Measurements from ENCODE around the gene CPM.
A peak's percentile ranks its signal among the peaks of the same experiment; 100 is the strongest.
"Not testable (repeated sequence)": the region's sequence is repeated elsewhere in the genome, so short reads cannot be mapped to it uniquely, and the experiment has no call there.

The CPM gene

GRCh38 chr12:68806488-68807237, 126.3 kb downstream of the CPM start:
- no peak for DNase-seq (ENCODE audit: low read depth)

DNA sequence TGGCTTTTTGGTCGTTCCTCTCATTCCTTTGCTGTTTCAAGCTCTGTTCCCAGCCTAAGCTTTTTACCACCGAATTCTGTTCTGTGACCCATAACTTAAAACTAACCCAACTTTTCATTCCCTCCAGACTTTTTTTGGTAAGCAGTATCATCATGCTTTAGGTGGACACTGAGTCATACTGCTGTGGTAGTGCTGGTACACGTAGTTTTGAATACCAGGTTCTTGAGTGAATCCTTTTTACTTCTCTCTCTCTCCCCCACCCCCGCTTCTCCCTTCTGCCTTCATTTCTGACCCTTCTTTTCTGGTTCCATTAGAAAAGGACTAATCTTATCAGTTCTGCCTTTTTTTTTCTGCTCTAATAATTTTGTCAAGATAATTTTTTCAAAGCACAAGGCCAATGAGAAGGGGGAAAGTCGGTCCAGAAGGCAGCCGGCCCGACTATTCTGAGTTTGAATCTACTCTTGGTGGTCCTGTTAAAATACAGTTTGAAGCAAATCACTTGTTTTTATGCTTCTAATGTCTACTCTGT, 127.3 kb downstream of the CPM start:
- no peak for DNase-seq (ENCODE audit: low read depth)

DNA sequence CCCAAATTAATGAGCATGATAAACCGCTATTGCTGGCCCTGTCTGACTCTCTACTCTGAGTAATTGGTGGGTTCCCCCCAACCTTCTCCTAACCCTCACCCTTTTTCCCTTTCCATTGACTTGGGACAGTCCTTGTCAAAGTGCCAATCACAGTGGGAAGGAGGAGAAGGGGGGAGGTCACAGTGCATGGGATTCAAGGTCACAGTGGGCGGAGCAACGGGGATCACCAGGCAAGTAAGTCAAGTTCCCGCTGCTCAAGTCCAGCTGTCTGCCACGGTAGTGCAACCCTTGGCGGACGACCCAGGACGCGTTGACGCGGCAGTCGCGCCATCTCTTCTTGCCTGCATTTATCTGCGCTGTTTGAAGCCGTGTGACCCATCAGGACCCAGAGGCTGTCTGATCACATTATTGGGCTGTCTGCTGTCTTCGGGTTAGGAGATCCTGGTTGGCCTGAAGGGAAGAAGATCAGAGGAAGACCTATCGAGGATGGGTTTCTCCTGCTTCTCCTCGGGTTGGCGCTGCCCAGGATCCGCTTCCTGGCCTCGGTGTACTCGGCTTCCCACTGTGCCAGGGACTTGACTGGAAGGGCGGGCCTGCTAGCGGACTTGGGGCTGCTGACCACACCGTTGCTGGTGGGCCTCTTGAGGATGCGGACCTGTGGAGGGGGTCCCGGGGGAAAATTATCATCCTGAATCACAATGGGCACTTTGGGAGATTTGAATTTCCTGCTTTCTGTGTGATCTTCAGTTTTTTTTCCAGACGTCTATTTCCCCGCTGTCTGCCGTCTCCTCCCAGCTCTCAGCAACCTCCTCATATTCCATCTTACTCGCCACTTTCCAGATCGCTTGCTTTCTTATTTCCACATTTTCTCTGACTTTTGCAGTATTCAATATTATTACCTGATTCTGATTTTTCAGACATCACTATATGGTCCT, 128.0 kb downstream of the CPM start:
- no peak for DNase-seq (ENCODE audit: low read depth)

- DNase-seq (ENCODE audit: low read depth), result no peak
These were observed 128.9 kb downstream of the CPM start for GRCh38 chr12:68803948-68804656.

- peak; percentile 52 for DNase-seq (ENCODE audit: low read depth)
These were observed 129.9 kb downstream of the CPM start for GRCh38 chr12:68802911-68803651.

DNA sequence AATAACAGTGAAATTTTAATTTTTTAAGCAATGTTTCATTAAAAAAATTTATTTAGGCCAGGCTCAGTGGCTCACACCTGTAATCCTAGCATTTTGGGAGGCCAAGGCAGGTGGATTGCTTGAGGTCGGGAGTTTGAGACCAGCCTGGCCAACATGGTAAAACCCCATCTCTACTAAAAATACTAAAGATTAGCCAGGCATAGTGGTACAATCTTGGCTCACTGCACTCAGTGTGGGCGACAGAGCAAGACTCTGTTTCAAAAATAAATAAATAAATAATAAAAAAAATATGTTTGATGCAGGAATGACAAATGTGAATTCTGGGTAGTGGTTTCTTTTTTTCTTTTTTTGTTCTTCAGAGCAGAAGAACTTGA, 130.6 kb downstream of the CPM start:
- DNase-seq (ENCODE audit: low read depth), result not testable (repeated sequence)

All from iris pigment epithelial cell (primary cell).